GM21529 (cell line): Measurements from ENCODE around the gene ORC3.
"Not testable (repeated sequence)": the region's sequence is repeated elsewhere in the genome, so short reads cannot be mapped to it uniquely, and the experiment has no call there.

Experiments used
- ATAC-seq: cut with Tn5 transposase; IDR thresholded peaks from one replicate; pipeline ENCODE4 v1.9.1; 2021; ENCODE audit not compliant: unreplicated experiment

Gene ORC3

GRCh38 chr6:87690441-87690840 lies 100.5 kb downstream of the ORC3 start:
- no peak for ATAC-seq

DNA sequence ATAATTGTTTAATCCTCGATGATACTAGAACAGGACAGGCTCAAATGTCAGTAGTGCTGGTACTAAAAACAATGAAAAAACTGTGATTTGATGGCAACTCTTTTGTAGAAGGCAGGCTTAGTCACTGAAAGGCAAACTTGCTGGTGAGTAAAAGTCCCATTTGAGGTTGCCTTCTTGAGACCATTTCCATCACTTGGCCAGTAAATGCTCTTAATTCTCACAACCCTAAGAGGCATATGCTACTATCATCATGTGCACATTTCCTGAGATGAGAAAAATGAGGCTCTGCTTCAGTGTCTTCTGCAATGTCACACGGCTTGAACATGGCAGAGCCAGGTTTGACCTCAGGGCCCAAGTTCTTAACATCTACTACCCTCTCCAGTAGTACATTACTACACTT lies 102.2 kb downstream of the ORC3 start:
- ATAC-seq: no peak

DNA sequence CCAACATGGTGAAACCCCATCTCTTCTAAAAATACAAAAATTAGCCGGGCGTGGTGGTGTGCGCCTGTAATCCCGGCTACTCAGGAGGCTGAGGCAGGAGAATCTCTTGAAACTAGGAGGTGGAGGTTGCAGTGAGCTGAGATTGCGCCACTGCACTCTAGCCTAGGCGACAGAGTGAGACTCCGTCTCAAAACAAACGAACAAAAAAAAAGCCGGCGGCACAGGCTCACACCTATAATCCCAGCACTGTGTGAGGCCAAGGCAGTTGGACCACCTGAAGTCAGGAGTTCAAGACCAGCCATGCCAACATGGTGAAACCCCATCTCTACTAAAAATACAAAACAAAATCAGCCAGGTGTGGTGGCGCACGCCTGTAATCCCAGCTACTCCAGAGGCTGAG lies 106.9 kb downstream of the ORC3 start:
- ATAC-seq: not testable (repeated sequence)

- ATAC-seq: no peak
Observed at GRCh38 chr6:87697581-87698546, 107.9 kb downstream of the ORC3 start.

DNA sequence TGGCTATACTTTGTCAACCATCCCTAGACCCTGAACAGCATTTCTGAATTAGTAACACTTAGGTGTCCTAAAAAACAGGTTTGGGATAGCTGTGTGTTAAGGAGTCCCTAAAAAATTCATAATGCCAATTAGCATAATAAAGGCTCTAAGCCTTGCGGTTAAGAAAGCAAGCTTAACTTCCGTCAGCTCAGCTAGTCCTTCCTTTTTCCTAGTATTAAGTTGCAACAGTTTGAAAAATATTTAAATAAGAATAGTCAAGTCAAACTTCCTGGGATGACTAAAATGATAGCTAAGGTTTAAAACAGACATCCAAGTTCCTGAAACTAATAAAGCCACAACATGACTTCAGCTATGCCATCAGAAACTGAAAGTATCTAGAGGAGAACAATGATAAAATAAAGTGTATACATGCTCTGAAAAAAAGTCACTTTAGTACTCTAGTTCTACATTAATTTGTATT lies 108.6 kb downstream of the ORC3 start:
- peak; percentile 11 for ATAC-seq

- no peak for ATAC-seq
Observed at GRCh38 chr6:87699576-87699975, 109.6 kb downstream of the ORC3 start.

GRCh38 chr6:87700397-87701343 lies 110.7 kb downstream of the ORC3 start:
- peak; percentile 13 for ATAC-seq

DNA sequence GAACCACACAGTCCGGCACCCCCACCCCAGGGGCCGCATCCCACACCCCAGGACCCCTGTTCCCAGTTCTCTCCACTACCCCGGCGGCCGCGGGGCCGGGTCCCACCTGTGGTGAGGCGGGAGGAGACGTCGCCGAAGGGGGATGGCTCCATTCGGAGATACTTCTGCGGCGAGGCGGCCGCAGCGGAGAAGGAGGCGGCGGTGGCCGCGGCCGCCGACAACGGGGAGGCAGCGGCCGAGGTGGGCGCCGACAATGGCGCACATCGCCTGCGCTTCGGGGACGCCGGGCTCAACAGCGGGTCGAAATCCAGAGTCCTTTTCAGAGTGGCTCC lies 111.4 kb downstream of the ORC3 start:
- ATAC-seq: no peak

DNA sequence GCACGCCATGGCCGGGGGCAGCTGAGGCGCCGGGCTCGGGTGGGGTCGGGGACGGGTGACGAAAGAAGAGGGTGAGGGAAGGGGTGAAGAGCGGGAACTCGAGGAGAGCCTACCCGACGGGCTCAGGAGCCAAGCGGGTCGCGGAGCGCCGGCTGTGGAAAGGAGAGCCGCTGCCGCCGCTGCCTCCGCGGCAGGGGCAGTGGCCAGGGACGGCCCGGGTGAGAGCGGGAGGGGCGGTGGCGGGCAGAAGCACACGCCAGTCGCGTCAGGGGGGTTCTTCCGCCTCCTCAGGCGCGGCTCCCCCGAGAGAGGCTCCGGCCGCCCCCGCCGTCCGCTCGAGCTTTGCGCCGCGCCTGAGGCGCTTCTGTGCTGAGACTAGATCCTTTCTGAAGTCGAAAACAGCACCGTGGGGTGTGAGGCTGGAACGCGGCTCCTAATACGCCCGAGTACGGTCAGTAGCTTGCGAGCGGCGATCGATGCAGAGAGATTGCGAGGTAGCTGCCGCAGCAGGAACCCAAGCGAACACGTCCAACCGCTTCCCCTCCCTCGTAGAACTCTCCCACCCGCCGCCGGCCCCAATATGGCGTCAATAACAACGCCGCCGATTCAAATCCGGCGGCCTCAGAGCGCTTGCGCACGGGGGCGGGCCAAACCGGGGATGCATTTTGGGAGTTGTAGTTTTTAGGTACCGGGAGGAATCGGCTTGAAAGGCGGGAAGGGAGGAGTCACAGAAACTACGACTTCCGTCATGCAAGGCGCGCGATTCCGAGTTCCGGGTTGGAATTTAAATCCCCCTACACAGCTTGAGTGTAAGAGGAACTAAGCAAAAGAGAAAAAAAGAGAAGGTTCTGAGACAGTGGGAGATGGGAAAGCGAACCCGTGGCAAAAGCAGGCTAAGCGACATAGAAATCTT lies 112.0 kb downstream of the ORC3 start, which contains the start of gene AKIRIN2:
AKIRIN2 (minus strand) TSS at position 558 of the 913 bp plus-strand sequence; CDS start at position 9, 549 bp downstream.
- ATAC-seq: peak; percentile 66

- peak; percentile 18 for ATAC-seq
Observed at GRCh38 chr6:87702589-87702945, 112.6 kb downstream of the ORC3 start.

DNA sequence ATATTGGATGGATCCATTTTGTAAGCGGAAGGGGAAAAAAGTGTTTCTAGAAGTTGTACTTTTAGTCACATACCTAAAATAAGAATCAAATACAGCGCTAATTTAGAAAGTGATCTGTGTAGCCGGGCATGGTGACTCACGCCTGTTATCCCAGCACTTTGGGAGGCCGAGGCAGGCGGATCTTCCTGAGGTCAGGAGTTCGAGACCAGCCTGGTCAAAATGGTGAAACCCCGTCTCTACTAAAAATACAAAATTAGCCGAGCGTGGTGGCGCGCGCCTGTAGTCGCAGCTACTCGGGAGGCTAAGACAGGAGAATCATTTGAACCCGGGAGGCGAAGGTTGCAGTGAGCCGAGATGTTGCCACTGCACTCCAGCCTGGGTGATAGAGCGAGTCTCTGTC lies 113.1 kb downstream of the ORC3 start:
- ATAC-seq: not testable (repeated sequence)

DNA sequence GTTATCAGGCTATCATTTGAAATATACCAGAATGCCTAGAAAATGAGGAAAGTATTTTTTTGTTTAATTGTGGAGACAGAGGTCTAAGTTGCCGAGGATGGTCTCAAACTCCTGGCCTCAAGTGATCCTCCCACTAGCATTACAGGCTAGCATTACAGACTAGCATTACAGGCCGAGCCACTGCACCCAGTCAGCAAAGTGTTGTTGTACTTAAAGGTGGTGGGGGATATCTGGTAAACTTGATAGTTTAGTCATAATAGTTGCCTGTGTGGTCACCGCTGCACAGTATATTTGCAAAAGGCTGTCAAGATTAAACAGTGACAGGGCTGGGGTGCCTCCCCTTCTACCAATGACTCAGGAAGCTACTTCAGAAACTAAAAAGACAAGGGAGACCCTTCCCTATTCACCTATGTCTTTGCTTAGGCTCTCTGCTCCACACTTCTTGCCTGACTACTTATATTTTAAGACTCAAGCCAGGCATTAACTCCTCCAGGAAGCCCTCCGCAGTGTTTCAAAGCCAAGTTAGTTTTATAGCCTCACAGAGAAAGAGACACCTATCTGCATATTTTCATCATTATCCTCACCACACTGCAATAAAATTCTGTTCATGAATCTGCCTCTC lies 115.2 kb downstream of the ORC3 start:
- ATAC-seq: peak; percentile 46

DNA sequence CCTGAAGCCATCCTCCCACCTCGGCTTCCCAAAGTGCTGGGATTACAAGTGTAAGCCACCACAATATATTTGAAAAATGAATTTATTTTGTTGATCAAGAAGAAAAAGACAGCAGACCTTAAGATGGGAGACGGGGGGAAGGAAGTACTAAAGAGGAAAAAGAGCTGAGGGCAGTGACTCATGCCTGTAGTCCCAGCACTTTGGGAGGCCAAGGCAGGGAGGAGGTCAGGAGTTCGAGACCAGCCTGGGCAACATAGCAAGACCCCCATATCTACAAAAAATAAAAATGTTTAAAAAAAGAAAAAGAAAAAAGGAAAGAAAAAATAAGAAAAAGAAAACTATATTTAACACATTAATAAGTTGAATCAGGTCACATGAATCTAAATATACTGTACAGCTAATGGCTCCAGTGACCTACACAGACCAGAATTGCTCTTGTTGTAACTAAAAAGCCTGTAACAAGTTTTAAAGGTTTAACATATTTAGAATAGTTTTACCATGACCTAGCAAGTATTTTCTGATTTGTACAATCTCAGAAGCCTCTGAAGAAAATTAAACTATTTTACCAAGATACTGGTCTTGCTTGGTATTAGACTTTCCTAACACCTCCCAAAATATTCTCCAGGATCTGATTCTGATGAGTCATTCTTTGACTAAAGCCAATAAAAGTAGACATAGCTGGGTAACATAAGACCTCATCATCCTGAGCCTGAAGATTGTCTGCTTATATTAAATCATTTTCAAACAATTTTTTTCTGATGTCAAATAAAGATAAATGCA lies 116.4 kb downstream of the ORC3 start:
- no peak for ATAC-seq

- ATAC-seq: not testable (repeated sequence)
Observed at GRCh38 chr6:87708581-87709427, 118.9 kb downstream of the ORC3 start.

DNA sequence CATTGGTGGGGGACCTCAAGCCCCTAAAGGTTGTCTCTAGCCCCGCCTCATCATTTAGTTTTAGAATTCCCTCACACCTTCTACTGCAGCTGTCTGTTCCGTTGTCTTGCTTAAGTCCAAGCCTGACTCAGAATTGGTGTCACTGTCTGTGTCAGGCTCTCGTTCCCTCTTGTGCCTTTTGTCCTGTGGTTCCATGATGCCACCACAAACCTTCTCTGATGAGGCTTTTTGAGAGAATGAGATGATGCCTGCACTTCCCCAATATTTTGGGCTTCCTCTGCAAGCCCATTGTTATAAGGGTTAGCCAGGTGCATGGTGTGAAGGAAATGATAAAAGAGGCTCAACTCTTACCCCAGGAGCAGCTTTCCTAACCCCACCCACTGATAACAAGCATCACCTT lies 120.2 kb downstream of the ORC3 start:
- no peak for ATAC-seq

- ATAC-seq: not testable (repeated sequence)
Observed at GRCh38 chr6:87712713-87713112, 122.8 kb downstream of the ORC3 start.

GRCh38 chr6:87714093-87714842 lies 124.3 kb downstream of the ORC3 start:
- ATAC-seq: peak; percentile 60
